HepG2 (cell line): Measurements from ENCODE around the gene SEPHS2. TPM values are rescaled to one million over a fixed set of nuclear protein-coding genes. Genes with fewer than 3 reads are reported as not detected.
A peak's percentile ranks its signal among the peaks of the same experiment; 100 is the strongest.

Experiments used
- ARNT ChIP-seq: fragments of 450-650 bp; IDR thresholded peaks from 2 replicates; pipeline ENCODE4 v1.6.1; 2017
- BHLHE40 ChIP-seq: IDR thresholded peaks from 2 replicates; pipeline ENCODE4 v1.6.1; 2011; ENCODE audit warnings: low read length, improper control_type of control experiment
- CAMTA2 ChIP-seq: sonication (generic); formaldehyde crosslinking; IDR thresholded peaks from 2 replicates; pipeline ENCODE4 v1.4.0; 2020; ENCODE audit warnings: mild to moderate bottlenecking, missing genetic modification reagents, borderline replicate concordance
- FOXA1 ChIP-seq, 2 experiments: fragments of 450-650 bp in 1 of 2; sonication (generic) in 1 of 2; formaldehyde crosslinking in 1 of 2; IDR thresholded peaks; 2 replicates each; pipeline versions ENCODE4 v1.4.0 to v1.6.1; 2016 to 2020; ENCODE audit warnings: missing genetic modification reagents in 1 of 2
- GATAD2A ChIP-seq: IDR thresholded peaks from 2 replicates; pipeline ENCODE4 v1.6.1; 2016
- GRHL1 ChIP-seq: sonication (generic); formaldehyde crosslinking; conservative IDR thresholded peaks from 2 replicates; pipeline ENCODE4 v1.8.0; 2022; ENCODE audit warnings: missing genetic modification reagents
- KDM1A ChIP-seq: IDR thresholded peaks from 2 replicates; pipeline ENCODE4 v1.6.1; 2016; ENCODE audit warnings: missing compliant biosample characterization
- MXD1 ChIP-seq: sonication (generic); formaldehyde crosslinking; IDR thresholded peaks from 2 replicates; pipeline ENCODE4 v1.4.0; 2020; ENCODE audit warnings: mild to moderate bottlenecking, missing genetic modification reagents
- NR2F6 ChIP-seq, 2 experiments: IDR thresholded peaks; 2 replicates each; pipeline ENCODE4 v1.6.1; 2016; ENCODE audit warnings: antibody characterized with exemption in 1 of 2, mild to moderate bottlenecking in 1 of 2
- PAF1 ChIP-seq: IDR thresholded peaks from 2 replicates; pipeline ENCODE4 v1.6.1; 2016; ENCODE audit warnings: missing genetic modification reagents, missing compliant biosample characterization
- PHF21A ChIP-seq: sonication (generic); formaldehyde crosslinking; IDR thresholded peaks from 2 replicates; pipeline ENCODE4 v1.5.0; 2020; ENCODE audit warnings: mild to moderate bottlenecking, missing genetic modification reagents
- RORA ChIP-seq: sonication (generic); formaldehyde crosslinking; IDR thresholded peaks from 2 replicates; pipeline ENCODE4 v1.5.0; 2020; ENCODE audit warnings: mild to moderate bottlenecking, missing genetic modification reagents, moderate library complexity
- SRSF1 ChIP-seq: fragments of 200-400 bp; formaldehyde crosslinking; optimal IDR thresholded peaks from 2 replicates; pipeline ENCODE3; 2017; ENCODE audit warnings: mild to moderate bottlenecking, low read depth, low read length, moderate library complexity
- TEAD3 ChIP-seq: optimal IDR thresholded peaks from 2 replicates; pipeline ENCODE3; 2016; ENCODE audit warnings: borderline replicate concordance
- UBTF ChIP-seq: sonication (generic); formaldehyde crosslinking; IDR thresholded peaks from 2 replicates; pipeline ENCODE4 v1.4.0; 2020; ENCODE audit warnings: mild to moderate bottlenecking, missing genetic modification reagents
- ZMYM3 ChIP-seq: sonication (generic); formaldehyde crosslinking; IDR thresholded peaks from 2 replicates; pipeline ENCODE4 v1.5.1; 2020; ENCODE audit warnings: mild to moderate bottlenecking, missing genetic modification reagents
- ZNF160 ChIP-seq: sonication (generic); formaldehyde crosslinking; IDR thresholded peaks from 2 replicates; pipeline ENCODE4 v1.8.0; 2022; ENCODE audit warnings: mild to moderate bottlenecking, inconsistent platforms, missing genetic modification reagents
- ZNF264 ChIP-seq: sonication (generic); formaldehyde crosslinking; IDR thresholded peaks from 2 replicates; pipeline ENCODE4 v1.4.0; 2020; ENCODE audit warnings: missing genetic modification reagents
- ZNF543 ChIP-seq: sonication (generic); formaldehyde crosslinking; IDR thresholded peaks from 2 replicates; pipeline ENCODE4 v1.4.0; 2020; ENCODE audit warnings: mild to moderate bottlenecking, missing genetic modification reagents
- ZNF792 ChIP-seq: IDR thresholded peaks from 2 replicates; pipeline ENCODE4 v1.6.1; 2016
- ZSCAN25 ChIP-seq: sonication (generic); formaldehyde crosslinking; IDR thresholded peaks from 2 replicates; pipeline ENCODE4 v1.8.0; 2022; ENCODE audit warnings: mild to moderate bottlenecking, missing genetic modification reagents
- polyA plus RNA-seq, 8 experiments: library from polyadenylated mRNA; depleted of rRNA in 3 of 8; stranded (reverse) in 7 of 8; unstranded in 1 of 8; fragments of >200 nt; fragmentation: Illumina TruSeq in 4 of 8; extraction: Trizol in 4 of 8; gene quantifications; 2 replicates each; pipeline versions ENCODE4 v1.2.1 to v1.2.3, GENCODE V29; 2011 to 2016; ENCODE audit warnings: low read depth in 4 of 8, missing spikeins in 1 of 8, mixed read lengths in 1 of 8; ENCODE audit not compliant: insufficient read depth in 1 of 8
- total RNA-seq, 5 experiments: library from RNA; depleted of rRNA; stranded (reverse); fragments of >200 nt; fragmentation: Illumina TruSeq; extraction: Trizol; gene quantifications; 2 replicates each; pipeline ENCODE4 v1.2.3, GENCODE V29; 2016; ENCODE audit warnings: low read depth in 1 of 5
- TF ChIP-seq, protein P1 (sequence below): sonication (generic); formaldehyde crosslinking; IDR thresholded peaks from 2 replicates; pipeline ENCODE4 v1.8.1; 2023; ENCODE audit warnings: missing genetic modification reagents, inconsistent platforms, borderline replicate concordance
- TF ChIP-seq, protein P2 (sequence below): sonication (generic); formaldehyde crosslinking; IDR thresholded peaks from 2 replicates; pipeline ENCODE4 v1.5.1; 2020; ENCODE audit warnings: mild to moderate bottlenecking, moderate library complexity, missing genetic modification reagents

SEPHS2 gene
- total and polyA plus RNA-seq, 2 of the 13 experiments (the other 11 are each of a cell fraction or from before 2014, with no cell fraction given) = 20.7 to 127 TPM

GRCh38 chr16:30445408-30446202 lies at the start of gene SEPHS2 (continued):
- TF ChIP-seq UBTF (CRISPR knock-in tag) = peak; percentile 82
- 0 out of 2 replicates have a peak, but pooled peaks have one; percentile 35 for TF ChIP-seq RORA (CRISPR knock-in tag)
- TF ChIP-seq BHLHE40 = peak; percentile 97
- TF ChIP-seq PHF21A = peak; percentile 66; the same call in 1 of the 2 replicates
- TF ChIP-seq, protein P1, sequence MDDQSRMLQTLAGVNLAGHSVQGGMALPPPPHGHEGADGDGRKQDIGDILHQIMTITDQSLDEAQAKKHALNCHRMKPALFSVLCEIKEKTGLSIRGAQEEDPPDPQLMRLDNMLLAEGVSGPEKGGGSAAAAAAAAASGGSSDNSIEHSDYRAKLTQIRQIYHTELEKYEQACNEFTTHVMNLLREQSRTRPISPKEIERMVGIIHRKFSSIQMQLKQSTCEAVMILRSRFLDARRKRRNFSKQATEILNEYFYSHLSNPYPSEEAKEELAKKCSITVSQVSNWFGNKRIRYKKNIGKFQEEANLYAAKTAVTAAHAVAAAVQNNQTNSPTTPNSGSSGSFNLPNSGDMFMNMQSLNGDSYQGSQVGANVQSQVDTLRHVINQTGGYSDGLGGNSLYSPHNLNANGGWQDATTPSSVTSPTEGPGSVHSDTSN (CRISPR knock-in tag) = peak; percentile 47; the same call in 1 of the 2 replicates
- TF ChIP-seq ARNT = no peak
- TF ChIP-seq GRHL1 (CRISPR knock-in tag) = no peak
- TF ChIP-seq GATAD2A (CRISPR knock-in tag) = peak; percentile 72
- 0 out of 2 replicates have a peak, but pooled peaks have one; percentile 28 for TF ChIP-seq NR2F6 (IDR thresholded peaks at IDR 0.05)
- peak; percentile 62 for TF ChIP-seq NR2F6 (CRISPR knock-in tag; IDR thresholded peaks at IDR 0.05)
- TF ChIP-seq ZNF160 = 0 out of 2 replicates have a peak, but pooled peaks have one; percentile 27
- peak; percentile 36 for TF ChIP-seq TEAD3 (CRISPR knock-in tag)
- TF ChIP-seq, protein P2, sequence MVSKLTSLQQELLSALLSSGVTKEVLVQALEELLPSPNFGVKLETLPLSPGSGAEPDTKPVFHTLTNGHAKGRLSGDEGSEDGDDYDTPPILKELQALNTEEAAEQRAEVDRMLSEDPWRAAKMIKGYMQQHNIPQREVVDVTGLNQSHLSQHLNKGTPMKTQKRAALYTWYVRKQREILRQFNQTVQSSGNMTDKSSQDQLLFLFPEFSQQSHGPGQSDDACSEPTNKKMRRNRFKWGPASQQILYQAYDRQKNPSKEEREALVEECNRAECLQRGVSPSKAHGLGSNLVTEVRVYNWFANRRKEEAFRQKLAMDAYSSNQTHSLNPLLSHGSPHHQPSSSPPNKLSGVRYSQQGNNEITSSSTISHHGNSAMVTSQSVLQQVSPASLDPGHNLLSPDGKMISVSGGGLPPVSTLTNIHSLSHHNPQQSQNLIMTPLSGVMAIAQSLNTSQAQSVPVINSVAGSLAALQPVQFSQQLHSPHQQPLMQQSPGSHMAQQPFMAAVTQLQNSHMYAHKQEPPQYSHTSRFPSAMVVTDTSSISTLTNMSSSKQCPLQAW (CRISPR knock-in tag) = peak; percentile 93
- no peak for TF ChIP-seq FOXA1 (IDR thresholded peaks at IDR 0.05)
- TF ChIP-seq FOXA1 (CRISPR knock-in tag; IDR thresholded peaks at IDR 0.05) = peak; percentile 17; the same call in 1 of the 2 replicates
- TF ChIP-seq KDM1A (CRISPR knock-in tag) = no peak
- TF ChIP-seq MXD1 (CRISPR knock-in tag) = peak; percentile 89; the same call in 1 of the 2 replicates
- peak; percentile 37; the same call in 1 of the 2 replicates for TF ChIP-seq ZNF543 (CRISPR knock-in tag)
- TF ChIP-seq PAF1 (CRISPR knock-in tag) = no peak; the same call in 1 of the 2 replicates
- TF ChIP-seq CAMTA2 (CRISPR knock-in tag) = 0 out of 2 replicates have a peak, but pooled peaks have one; percentile 78
- peak; percentile 49; the same call in 1 of the 2 replicates for TF ChIP-seq ZNF264 (CRISPR knock-in tag)
- TF ChIP-seq ZSCAN25 (CRISPR knock-in tag) = no peak
- peak; percentile 69; the same call in 1 of the 2 replicates for TF ChIP-seq ZNF792 (CRISPR knock-in tag)
- peak; percentile 79; the same call in 1 of the 2 replicates for TF ChIP-seq ZMYM3 (CRISPR knock-in tag)
- TF ChIP-seq SRSF1 = peak; percentile 79
